ENCODE measurements around the gene AP4E1.

DNA sequence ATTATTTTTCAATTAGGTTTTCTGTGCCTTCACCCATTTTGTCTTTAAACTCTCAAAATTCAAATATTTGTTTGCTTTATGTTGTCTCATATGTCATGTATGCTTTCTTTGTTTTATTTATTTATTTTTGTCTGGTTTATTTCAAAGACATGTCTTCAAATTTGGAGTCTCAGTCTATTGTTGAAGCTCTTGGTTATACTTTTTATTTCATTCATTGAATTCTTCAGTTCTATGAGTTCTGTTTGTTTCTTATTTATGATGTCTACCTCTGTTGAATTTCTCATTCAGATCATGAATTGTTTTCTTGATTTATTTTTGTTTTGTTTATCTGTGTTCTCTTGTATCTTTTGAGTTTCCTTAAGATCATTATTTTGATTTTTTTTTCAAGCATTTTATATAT lies 55.6 kb downstream of the AP4E1 start:
- no peak for TF ChIP-seq POLR2A (IDR thresholded peaks at IDR 0.05)
- TF ChIP-seq, protein P1, sequence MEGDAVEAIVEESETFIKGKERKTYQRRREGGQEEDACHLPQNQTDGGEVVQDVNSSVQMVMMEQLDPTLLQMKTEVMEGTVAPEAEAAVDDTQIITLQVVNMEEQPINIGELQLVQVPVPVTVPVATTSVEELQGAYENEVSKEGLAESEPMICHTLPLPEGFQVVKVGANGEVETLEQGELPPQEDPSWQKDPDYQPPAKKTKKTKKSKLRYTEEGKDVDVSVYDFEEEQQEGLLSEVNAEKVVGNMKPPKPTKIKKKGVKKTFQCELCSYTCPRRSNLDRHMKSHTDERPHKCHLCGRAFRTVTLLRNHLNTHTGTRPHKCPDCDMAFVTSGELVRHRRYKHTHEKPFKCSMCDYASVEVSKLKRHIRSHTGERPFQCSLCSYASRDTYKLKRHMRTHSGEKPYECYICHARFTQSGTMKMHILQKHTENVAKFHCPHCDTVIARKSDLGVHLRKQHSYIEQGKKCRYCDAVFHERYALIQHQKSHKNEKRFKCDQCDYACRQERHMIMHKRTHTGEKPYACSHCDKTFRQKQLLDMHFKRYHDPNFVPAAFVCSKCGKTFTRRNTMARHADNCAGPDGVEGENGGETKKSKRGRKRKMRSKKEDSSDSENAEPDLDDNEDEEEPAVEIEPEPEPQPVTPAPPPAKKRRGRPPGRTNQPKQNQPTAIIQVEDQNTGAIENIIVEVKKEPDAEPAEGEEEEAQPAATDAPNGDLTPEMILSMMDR (IDR thresholded peaks at IDR 0.05), result no peak
